Smooth muscle cell (in vitro differentiated cells): Measurements from ENCODE around the gene TNIK. TPM values are rescaled to one million over a fixed set of nuclear protein-coding genes. Genes with fewer than 3 reads are reported as not detected.

Experiments
- DNase-seq: peaks from one replicate; lab custom pipeline; 2025; ENCODE audit not compliant: unreplicated experiment; lab: John Stamatoyannopoulos, UW
- H2AFZ ChIP-seq: fragments of 200-600 bp; sonication (generic); 2 replicates; pipeline ENCODE4 v1.6.0; 2016; ENCODE audit warnings: antibody characterized with exemption, low read depth, mild to moderate bottlenecking
- H3F3A ChIP-seq: fragments of 200-600 bp; sonication (generic); 2 replicates; pipeline ENCODE4 v1.6.0; 2017; ENCODE audit warnings: antibody characterized with exemption, low read depth
- H3K27ac ChIP-seq: fragments of 200-600 bp; sonication (generic); 2 replicates; pipeline ENCODE4 v1.5.1; 2016; ENCODE audit warnings: low read depth, mild to moderate bottlenecking
- H3K27me3 ChIP-seq: fragments of 200-600 bp; sonication (generic); 2 replicates; pipeline ENCODE4 v1.6.1; 2016; ENCODE audit warnings: low read depth, mild to moderate bottlenecking
- H3K36me3 ChIP-seq: fragments of 200-600 bp; sonication (generic); 2 replicates; pipeline ENCODE4 v1.5.1; 2016; ENCODE audit warnings: low read depth
- H3K4me1 ChIP-seq: fragments of 200-600 bp; sonication (generic); 2 replicates; pipeline ENCODE4 v1.5.1; 2016; ENCODE audit warnings: low read depth
- H3K4me2 ChIP-seq: fragments of 200-600 bp; sonication (generic); 2 replicates; pipeline ENCODE4 v1.6.0; 2016; ENCODE audit warnings: mild to moderate bottlenecking
- H3K4me3 ChIP-seq: fragments of 200-600 bp; sonication (generic); 2 replicates; pipeline ENCODE4 v1.5.1; 2016; ENCODE audit warnings: mild to moderate bottlenecking
- H3K79me2 ChIP-seq: fragments of 200-600 bp; sonication (generic); 2 replicates; pipeline ENCODE4 v1.6.0; 2016; ENCODE audit warnings: low read depth, mild to moderate bottlenecking
- H3K9ac ChIP-seq: fragments of 200-600 bp; sonication (generic); 2 replicates; pipeline ENCODE4 v1.6.0; 2016; ENCODE audit warnings: low read depth
- H3K9me3 ChIP-seq: fragments of 200-600 bp; sonication (generic); replicated peaks from 2 replicates; pipeline ENCODE4 v1.5.1; 2016; ENCODE audit warnings: low read depth
- H4K20me1 ChIP-seq: fragments of 200-600 bp; sonication (generic); 2 replicates; pipeline ENCODE4 v1.6.0; 2016; ENCODE audit warnings: low read depth
- CTCF ChIP-seq: fragments of 200-600 bp; sonication (generic); IDR thresholded peaks from 2 replicates; pipeline ENCODE4 v1.5.1; 2017; ENCODE audit warnings: borderline replicate concordance, mild to moderate bottlenecking, antibody characterized with exemption; ENCODE audit not compliant: insufficient read depth, poor library complexity, severe bottlenecking
- WGBS: methylation state at CpG from one replicate; pipeline ENCODE4 v1.1.7; 2016; ENCODE audit warnings: low lambda C conversion rate; 5-methylcytosine and 5-hydroxymethylcytosine counted together
- polyA plus RNA-seq: library from polyadenylated mRNA; unstranded; fragments of >200 nt; fragmentation: Nextera tagmentation; extraction: Ambion mirVana; gene quantifications from 2 replicates; pipeline ENCODE4 v1.2.1, GENCODE V29; 2016
- total RNA-seq: library from RNA; depleted of rRNA; stranded (reverse); fragments of >200 nt; gene quantifications from 2 replicates; pipeline ENCODE4 v1.2.3, GENCODE V29; 2014

TNIK gene
- total and polyA plus RNA-seq, 2 experiments from 2014 or later = 10.4 to 12.5 TPM

DNA sequence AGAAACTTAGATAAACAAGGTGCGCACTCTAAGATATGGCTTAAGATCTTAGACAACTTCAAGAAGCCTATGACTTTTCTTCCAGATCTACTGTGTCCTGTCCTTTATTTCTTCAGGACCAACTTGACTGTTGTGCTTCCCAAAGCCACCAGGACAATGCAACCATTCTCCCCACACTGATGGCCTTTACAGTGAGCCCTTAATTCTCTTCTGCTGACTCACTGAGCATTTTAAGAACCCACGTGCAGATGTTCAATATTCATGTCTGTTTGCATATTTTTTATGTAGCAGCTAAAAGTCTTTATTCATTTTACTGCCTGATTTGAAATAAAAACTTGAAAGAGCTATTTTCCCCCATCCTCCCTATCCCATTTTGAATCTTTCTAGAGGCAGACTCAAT, 330.4 kb downstream of the TNIK start:
- DNase-seq = no peak
- WGBS = 56% methylated on average over 2 of the region's 2 CpGs
- no peaks in the 10 kb centered on the region for H3K9me3 ChIP-seq
- peaks cover 11% of the 10 kb centered on the region for H3K4me1 ChIP-seq
- H3F3A ChIP-seq = peaks cover 5% of the 10 kb centered on the region
- TF ChIP-seq CTCF = no peak
- peak overlapping the region; percentile 40 for H3K27ac ChIP-seq
- H3K79me2 ChIP-seq = no peaks in the 10 kb centered on the region
- peak overlapping the region; percentile 2 for H3K4me2 ChIP-seq
- no peak overlapping the region for H3K4me3 ChIP-seq
- H3K27me3 ChIP-seq = no peaks in the 10 kb centered on the region
- no peaks in the 10 kb centered on the region for H4K20me1 ChIP-seq
- no peak overlapping the region for H3K9ac ChIP-seq
- H2AFZ ChIP-seq = no peak overlapping the region
- H3K36me3 ChIP-seq = no peaks in the 10 kb centered on the region

GRCh38 chr3:171127611-171128010, 332.6 kb downstream of the TNIK start:
- peaks cover 5% of the 10 kb centered on the region for H3K4me1 ChIP-seq
- no peak overlapping the region for H3K9ac ChIP-seq
- H3K4me2 ChIP-seq = no peak overlapping the region
- H4K20me1 ChIP-seq = no peaks in the 10 kb centered on the region
- WGBS = 88% methylated on average over 1 of the region's 1 CpG
- no peaks in the 10 kb centered on the region for H3K79me2 ChIP-seq
- H3K27me3 ChIP-seq = no peaks in the 10 kb centered on the region
- H3K36me3 ChIP-seq = no peaks in the 10 kb centered on the region
- no peak overlapping the region for H3K27ac ChIP-seq
- no peak for DNase-seq
- H3K9me3 ChIP-seq = no peaks in the 10 kb centered on the region
- H2AFZ ChIP-seq = no peak overlapping the region
- H3K4me3 ChIP-seq = no peak overlapping the region
- no peaks in the 10 kb centered on the region for H3F3A ChIP-seq
- no peak for TF ChIP-seq CTCF

DNA sequence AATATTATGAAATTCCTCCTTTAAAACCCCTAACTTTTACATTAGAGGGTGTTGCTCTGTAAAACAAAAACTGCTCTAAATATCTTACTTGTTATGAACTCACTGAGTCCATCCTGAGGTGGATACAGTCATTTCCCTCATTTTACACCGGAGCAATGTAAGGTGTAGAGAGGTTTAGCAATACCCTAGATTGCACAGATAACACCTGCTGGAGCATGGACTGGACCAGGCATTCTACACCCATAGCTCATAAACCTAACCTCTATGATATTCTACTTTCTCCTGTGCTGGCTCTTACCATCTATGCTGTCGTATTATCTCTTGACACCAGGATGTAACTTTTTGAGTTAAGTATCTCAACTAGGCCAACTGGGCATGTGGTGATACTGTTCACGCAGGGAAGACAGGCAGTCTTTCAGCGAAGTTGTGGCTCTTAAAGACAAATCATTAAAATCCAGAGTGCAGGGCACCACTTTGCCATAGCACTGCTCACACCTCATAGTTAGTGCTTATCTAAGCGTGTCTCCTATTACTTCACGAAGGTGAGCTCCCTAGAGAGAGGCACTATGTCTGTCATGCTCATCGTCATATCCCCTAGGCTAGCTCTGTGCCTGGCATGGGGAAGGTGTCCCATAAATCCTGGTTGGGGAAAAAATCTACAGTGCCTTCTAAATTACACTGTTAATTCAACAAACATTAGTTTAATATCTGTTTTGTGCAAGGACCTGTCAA, 333.6 kb downstream of the TNIK start:
- Histone ChIP-seq H3K4me3 (no peak overlapping the region), H3K36me3 (no peaks in the 10 kb centered on the region), H3K27me3 (no peaks in the 10 kb centered on the region), H3K27ac (no peak overlapping the region), H3K79me2 (no peaks in the 10 kb centered on the region), H3K4me1 (no peaks in the 10 kb centered on the region), H3K9ac (no peak overlapping the region), H2AFZ (no peak overlapping the region), H4K20me1 (no peaks in the 10 kb centered on the region), H3K9me3 (no peaks in the 10 kb centered on the region), H3K4me2 (no peak overlapping the region), H3F3A (no peaks in the 10 kb centered on the region)
- no peak for DNase-seq
- 92% methylated on average over 7 of the region's 7 CpGs for WGBS
- TF ChIP-seq CTCF = no peak

DNA sequence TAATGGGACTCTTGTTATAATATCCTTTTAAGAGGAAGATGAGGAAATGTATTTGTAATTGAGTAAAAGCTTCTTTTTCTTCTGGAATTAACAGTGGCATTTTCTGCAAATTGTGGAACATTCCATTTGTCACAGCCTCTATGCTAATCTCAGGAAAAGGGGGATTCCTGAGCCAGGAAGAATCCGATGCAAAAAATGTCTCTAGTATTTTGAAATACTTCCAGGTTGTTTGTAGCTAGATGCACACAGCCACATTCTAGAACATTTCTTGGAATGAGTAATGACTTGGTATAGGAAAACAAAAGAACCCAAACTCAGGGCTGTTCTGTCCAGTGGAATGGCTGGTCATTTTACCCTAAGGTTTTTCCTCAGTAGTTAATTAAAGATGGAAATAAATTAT, 335.2 kb downstream of the TNIK start:
- no peak for TF ChIP-seq CTCF
- Histone ChIP-seq H3K36me3 (no peaks in the 10 kb centered on the region), H3K4me2 (peak overlapping the region; percentile 18), H3K9ac (no peak overlapping the region), H3K4me3 (no peak overlapping the region), H3K9me3 (no peaks in the 10 kb centered on the region), H4K20me1 (no peaks in the 10 kb centered on the region), H2AFZ (no peak overlapping the region), H3K79me2 (no peaks in the 10 kb centered on the region), H3K27ac (peak overlapping the region; percentile 37), H3K4me1 (no peaks in the 10 kb centered on the region), H3F3A (no peaks in the 10 kb centered on the region), H3K27me3 (no peaks in the 10 kb centered on the region)
- WGBS = 25% methylated on average over 1 of the region's 1 CpG
- DNase-seq = no peak
